Tibial nerve (tissue), 4 donors: Measurements from ENCODE around the gene NT5C2. TPM values are rescaled to one million over a fixed set of nuclear protein-coding genes. Genes with fewer than 3 reads are reported as not detected.

ENCODE experiments used
- DNase-seq, 2 donors: peaks; one replicate each; pipeline ENCODE4 v3.0.0-alpha.2; 2019; ENCODE audit warnings: low spot score in 2 of 2
- H3K27ac ChIP-seq, 4 donors: fragments of 200-600 bp; sonication (generic) in 3 of 4; one replicate each; pipeline ENCODE4 v1.5.1; 2017 to 2019; ENCODE audit warnings: mild to moderate bottlenecking in 1 of 4
- H3K27me3 ChIP-seq, 2 donors: fragments of 200-600 bp; sonication (generic) in 1 of 2; one replicate each; pipeline versions ENCODE4 v1.5.1 to v1.6.0; 2017 to 2019
- H3K36me3 ChIP-seq, 3 donors: fragments of 200-600 bp; sonication (generic); one replicate each; pipeline ENCODE4 v1.5.1; 2018 to 2019
- H3K4me1 ChIP-seq, 4 donors: fragments of 200-600 bp; sonication (generic) in 3 of 4; one replicate each; pipeline ENCODE4 v1.5.1; 2017 to 2019
- H3K4me3 ChIP-seq, 4 donors: fragments of 200-600 bp; sonication (generic) in 3 of 4; one replicate each; pipeline ENCODE4 v1.5.1; 2017 to 2019; ENCODE audit warnings: mild to moderate bottlenecking in 1 of 4, moderate library complexity in 1 of 4
- H3K9me3 ChIP-seq, 4 donors: fragments of 200-600 bp; sonication (generic) in 3 of 4; one replicate each; pipeline ENCODE4 v1.5.1; 2017 to 2019
- CTCF ChIP-seq, 5 experiments: fragments of 200-600 bp in 3 of 5; fragments of 450-650 bp in 2 of 5; sonication (generic) in 3 of 5; IDR thresholded peaks; one replicate each; pipeline ENCODE4 v1.5.1; 2016 to 2019; ENCODE audit warnings: antibody characterized with exemption in 5 of 5, mild to moderate bottlenecking in 3 of 5, moderate library complexity in 2 of 5
- EP300 ChIP-seq, 2 donors: sonication (generic); formaldehyde crosslinking; IDR thresholded peaks; one replicate each; pipeline ENCODE4 v1.6.1; 2017; ENCODE audit warnings: antibody characterized with exemption in 2 of 2, mild to moderate bottlenecking in 1 of 2
- POLR2A ChIP-seq, 2 donors: fragments of 450-650 bp; IDR thresholded peaks; one replicate each; pipeline ENCODE4 v1.6.1; 2017; ENCODE audit warnings: antibody characterized with exemption in 2 of 2, mild to moderate bottlenecking in 2 of 2, moderate library complexity in 2 of 2
- WGBS, 2 donors: methylation state at CpG; one replicate each; pipeline ENCODE4 v1.1.5; 2018; 5-methylcytosine and 5-hydroxymethylcytosine counted together
- total RNA-seq, 4 donors: library from RNA; depleted of rRNA; stranded (reverse); fragments of >200 nt; gene quantifications; one replicate each; pipeline ENCODE4 v1.1.0, GENCODE V29; 2016

The NT5C2 gene
- total RNA-seq, 4 donors from 2014 or later = 52.2 to 82.8 (median 72.4) TPM

DNA sequence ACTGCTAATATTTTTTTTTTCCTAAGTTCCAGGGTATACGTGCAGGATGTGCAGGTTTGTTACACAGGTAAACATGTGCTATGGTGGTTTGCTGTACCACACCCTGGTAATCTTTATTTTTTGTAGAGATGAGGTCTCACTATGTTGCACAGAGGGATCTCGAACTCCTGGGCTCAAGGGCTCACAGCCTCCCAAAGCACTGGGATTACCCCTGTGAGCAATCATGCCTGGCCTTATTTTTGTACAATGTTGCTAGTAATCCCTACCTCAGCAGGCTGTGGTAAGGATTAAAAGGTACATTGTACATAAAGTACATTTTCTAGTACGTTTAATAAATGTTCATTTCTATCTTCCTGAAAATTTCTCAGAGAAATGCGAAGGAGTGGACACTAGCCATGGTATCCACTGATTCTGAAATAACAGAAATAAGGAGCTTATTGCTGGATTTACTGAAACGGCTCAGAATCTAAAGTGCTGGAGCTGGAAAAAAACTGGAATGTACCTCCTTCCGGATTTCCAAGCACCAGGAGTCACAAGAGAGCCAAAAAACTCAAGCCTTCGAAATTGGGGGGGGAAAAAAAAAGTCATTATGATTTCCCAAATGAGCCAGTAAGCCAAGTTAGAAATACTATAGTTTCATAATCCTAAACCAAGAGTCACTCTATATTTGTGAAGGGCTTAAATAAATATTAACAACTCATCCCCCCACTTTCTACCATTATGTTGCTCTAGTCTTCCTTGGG lies 69.6 kb downstream of the NT5C2 start:
- H3K4me1 ChIP-seq = peaks cover 0 to 74% (median 21%) of the 10 kb centered on the region in 4 donors
- TF ChIP-seq CTCF (IDR thresholded peaks at IDR 0.05) (no peak), POLR2A (IDR thresholded peaks at IDR 0.05) (no peak), EP300 (IDR thresholded peaks at IDR 0.05) (no peak)
- WGBS, 2 donors = 61 to 63% methylated on average over 7 of the region's 7 CpGs
- H3K27ac ChIP-seq = peak overlapping the region in 2 of 4 donors; percentile 47 to 56
- DNase-seq = no peak
- H3K4me3 ChIP-seq = no peak overlapping the region
- H3K27me3 ChIP-seq = no peaks in the 10 kb centered on the region
- H3K36me3 ChIP-seq = peaks cover 0 to 6% (median 0%) of the 10 kb centered on the region in 3 donors
- H3K9me3 ChIP-seq = no peaks in the 10 kb centered on the region

DNA sequence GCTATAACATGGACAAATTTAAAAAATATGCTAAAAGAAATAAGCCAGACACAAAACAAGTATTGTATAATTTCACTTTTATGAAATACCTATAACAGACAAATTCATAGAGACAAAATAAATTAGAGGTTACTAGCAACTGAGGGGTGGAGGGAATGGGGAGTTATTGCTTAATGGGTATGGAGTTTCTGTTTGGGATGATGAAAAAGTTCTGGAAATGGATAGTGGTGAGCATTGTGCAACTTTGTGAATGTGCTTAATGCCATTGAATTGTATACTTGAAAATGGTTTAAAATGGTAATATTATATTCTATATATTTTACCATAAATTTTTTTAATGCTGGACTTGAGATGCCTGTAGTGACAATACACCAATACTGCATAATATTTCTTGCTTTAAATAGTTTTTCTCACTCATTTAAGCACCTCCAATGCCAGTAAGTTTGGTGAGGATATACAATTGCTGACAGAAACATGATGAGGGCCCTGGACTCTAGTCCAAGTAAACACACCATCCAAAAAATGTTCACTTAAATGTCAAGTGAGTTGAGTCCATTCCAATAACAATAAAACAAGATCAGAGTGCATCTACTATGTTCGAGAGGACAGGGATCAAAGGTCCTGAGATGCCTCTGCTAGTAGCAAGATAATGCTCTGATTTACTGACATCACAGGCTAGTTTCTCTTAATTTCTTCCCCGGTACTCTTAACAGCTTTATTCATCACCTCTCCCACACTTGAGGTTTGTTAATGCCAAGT lies 71.9 kb downstream of the NT5C2 start:
- H3K4me1 ChIP-seq = peaks cover 0 to 67% (median 21%) of the 10 kb centered on the region in 4 donors
- 15 to 19% methylated on average over 2 of the region's 2 CpGs for WGBS, 2 donors

GRCh38 chr10:103120546-103120945 lies 72.5 kb downstream of the NT5C2 start:
- Histone ChIP-seq H3K27me3 (no peaks in the 10 kb centered on the region), H3K27ac (peak overlapping the region in 2 of 4 donors; percentile 47 to 66), H3K36me3 (no peaks in the 10 kb centered on the region), H3K4me1 (peaks cover 0 to 60% (median 19%) of the 10 kb centered on the region in 4 donors), H3K4me3 (no peak overlapping the region), H3K9me3 (no peaks in the 10 kb centered on the region)
- DNase-seq = no peak
- WGBS, 2 donors = 80 to 83% methylated on average over 2 of the region's 2 CpGs
- TF ChIP-seq POLR2A (IDR thresholded peaks at IDR 0.05) (no peak), CTCF (IDR thresholded peaks at IDR 0.05) (no peak), EP300 (IDR thresholded peaks at IDR 0.05) (no peak)

More for the DNA sequence above, 71.9 kb downstream of the NT5C2 start:
- no peak for DNase-seq
- peak overlapping the region in 3 of 4 donors; percentile 17 to 66 (median 56) for H3K27ac ChIP-seq
- H3K4me3 ChIP-seq = no peak overlapping the region
- no peaks in the 10 kb centered on the region for H3K36me3 ChIP-seq
- no peaks in the 10 kb centered on the region for H3K27me3 ChIP-seq
- TF ChIP-seq POLR2A (IDR thresholded peaks at IDR 0.05) = no peak
- TF ChIP-seq EP300 (IDR thresholded peaks at IDR 0.05) = peak in 1 of 2 donors; percentile 31
- H3K9me3 ChIP-seq = no peaks in the 10 kb centered on the region

DNA sequence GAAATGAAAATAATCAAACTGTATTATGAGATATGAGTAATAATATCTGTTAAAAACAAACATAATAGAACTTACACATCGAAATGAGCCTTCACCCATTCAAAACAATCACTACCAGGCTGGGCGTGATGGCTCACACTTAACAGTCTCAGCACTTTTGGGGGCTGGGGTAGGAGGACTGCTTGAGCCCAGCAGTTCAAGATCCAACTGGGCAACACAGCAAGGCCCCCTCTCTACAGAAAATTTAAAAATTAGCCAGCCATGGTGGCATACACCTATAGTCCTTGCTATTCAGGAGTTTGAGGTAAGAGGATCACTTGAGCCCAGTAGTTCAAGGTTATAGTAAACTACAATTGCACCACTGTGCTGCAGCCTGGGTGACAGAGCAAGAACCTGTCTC lies 75.8 kb downstream of the NT5C2 start:
- WGBS, 2 donors = 83 to 91% methylated on average over 2 of the region's 2 CpGs
- no peak for DNase-seq
- Histone ChIP-seq H3K9me3 (no peaks in the 10 kb centered on the region), H3K27ac (no peak overlapping the region), H3K36me3 (peaks cover 0 to 4% (median 0%) of the 10 kb centered on the region in 3 donors), H3K27me3 (no peaks in the 10 kb centered on the region), H3K4me3 (no peak overlapping the region), H3K4me1 (peaks cover 0 to 39% (median 14%) of the 10 kb centered on the region in 4 donors)
- no peak for TF ChIP-seq CTCF (IDR thresholded peaks at IDR 0.05)
- TF ChIP-seq POLR2A (IDR thresholded peaks at IDR 0.05) = no peak
- TF ChIP-seq EP300 (IDR thresholded peaks at IDR 0.05) = no peak

GRCh38 chr10:103114876-103115275 lies 78.2 kb downstream of the NT5C2 start:
- H3K36me3 ChIP-seq = peaks cover 0 to 4% (median 0%) of the 10 kb centered on the region in 3 donors
- H3K4me1 ChIP-seq = peaks cover 0 to 39% (median 22%) of the 10 kb centered on the region in 4 donors
- no peaks in the 10 kb centered on the region for H3K27me3 ChIP-seq
- no peak overlapping the region for H3K4me3 ChIP-seq
- no peak for DNase-seq
- H3K9me3 ChIP-seq = no peaks in the 10 kb centered on the region
- TF ChIP-seq POLR2A (IDR thresholded peaks at IDR 0.05) (no peak), CTCF (IDR thresholded peaks at IDR 0.05) (no peak), EP300 (IDR thresholded peaks at IDR 0.05) (no peak)
- H3K27ac ChIP-seq = no peak overlapping the region
- WGBS, 2 donors = 95 to 98% methylated on average over 6 of the region's 6 CpGs
